Measurements from ENCODE around the gene TCF4.

- TF ChIP-seq ZNF121 (CRISPR knock-in tag; IDR thresholded peaks at IDR 0.05) (no peak), CREM (CRISPR knock-in tag; IDR thresholded peaks at IDR 0.05) (no peak), CTCF (IDR thresholded peaks at IDR 0.05) (no peak), USF2 (CRISPR knock-in tag; IDR thresholded peaks at IDR 0.05) (no peak), ERG (CRISPR knock-in tag; IDR thresholded peaks at IDR 0.05) (no peak), FOXP1 (CRISPR knock-in tag; IDR thresholded peaks at IDR 0.05; ENCODE audit: borderline replicate concordance) (no peak), NR1H2 (CRISPR knock-in tag; IDR thresholded peaks at IDR 0.05) (no peak)
Measured at GRCh38 chr18:55627007-55627406, 39.0 kb upstream of the TCF4 start.

All from WTC11 (cell line).